Erythroblast (primary cell): ENCODE results near the gene CMBL.
"Not testable (repeated sequence)": the region's sequence is repeated elsewhere in the genome, so short reads cannot be mapped to it uniquely, and the experiment has no call there.

Experiments
- GATA1 ChIP-seq: IDR thresholded peaks from 2 replicates; pipeline ENCODE4 v1.6.1; 2011; ENCODE audit warnings: low read depth, mild to moderate bottlenecking, control low read depth, low read length, moderate library complexity
- POLR2A ChIP-seq: IDR thresholded peaks from 2 replicates; pipeline ENCODE4 v1.6.1; 2011; ENCODE audit warnings: mild to moderate bottlenecking, low read length

GRCh38 chr5:10247217-10247616, 60.5 kb downstream of the CMBL start:
- not testable (repeated sequence) for TF ChIP-seq POLR2A, GATA1
